Measurements from ENCODE around the gene HDAC7.

The HDAC7 gene

DNA sequence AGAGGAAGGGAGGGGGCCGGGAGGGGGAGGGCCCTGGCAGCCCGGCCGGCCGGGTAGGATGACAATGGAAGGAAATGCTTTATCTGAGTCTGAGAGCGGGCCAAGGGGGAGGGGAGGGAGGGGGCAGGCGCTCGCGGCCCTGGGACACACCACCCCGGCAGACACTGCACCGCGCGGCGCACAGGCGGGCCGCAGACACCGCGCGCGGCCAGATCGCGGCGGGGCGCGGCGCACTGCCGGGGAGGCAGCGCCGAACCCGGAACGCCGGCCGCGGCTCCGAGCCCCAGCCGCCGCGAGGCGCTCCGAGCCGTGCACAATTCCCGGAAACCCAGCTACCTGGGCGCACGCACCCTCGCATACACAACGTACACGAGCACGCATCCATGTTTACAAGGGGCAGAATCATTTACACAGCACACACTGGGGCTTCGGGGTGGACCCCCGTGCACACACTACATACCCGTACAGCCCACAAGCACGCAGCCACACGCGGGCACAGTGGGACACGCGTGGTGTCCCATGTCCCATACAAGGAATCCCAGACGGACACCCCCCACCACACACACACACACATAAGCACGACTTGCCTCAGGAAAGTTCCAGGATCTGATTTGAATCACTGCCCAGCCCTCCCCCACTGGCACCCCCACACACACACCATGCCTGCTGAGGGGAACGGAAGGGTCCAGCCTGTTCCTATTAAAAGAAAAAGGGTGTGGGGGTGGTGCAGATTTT lies at the start of gene HDAC7:
Gene HDAC7 (minus strand): TSS at position 8 of the 735 bp plus-strand sequence. CDS start 118 bp downstream, outside the sequence.
- DNase-seq, result peak; percentile 77 to 79

DNA sequence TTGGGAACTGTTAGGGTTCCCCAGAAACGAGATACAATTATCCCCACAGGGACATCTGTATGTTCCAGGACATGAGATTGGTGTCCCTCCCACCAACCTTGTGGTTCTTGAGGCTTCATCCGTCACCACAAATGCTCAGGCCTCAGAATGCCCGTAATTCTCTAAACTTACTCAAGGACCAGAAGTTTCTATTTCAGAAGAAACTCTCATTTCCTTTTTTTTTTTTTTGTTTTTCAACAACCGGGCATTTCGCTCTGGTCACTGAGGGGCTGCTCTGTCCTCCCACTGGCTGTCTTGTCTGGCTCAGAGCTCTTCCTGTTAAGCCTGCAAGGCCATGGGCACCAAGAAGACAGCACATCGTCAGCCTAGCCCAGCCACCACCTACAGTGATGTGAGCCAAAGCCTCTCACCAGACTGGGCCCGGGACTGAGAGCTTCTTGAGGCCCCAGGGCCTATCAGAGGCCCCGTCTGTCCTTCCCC lies 48.9 kb upstream of the HDAC7 start:
- peak in 1 of 2 donors; percentile 42 for DNase-seq

DNA sequence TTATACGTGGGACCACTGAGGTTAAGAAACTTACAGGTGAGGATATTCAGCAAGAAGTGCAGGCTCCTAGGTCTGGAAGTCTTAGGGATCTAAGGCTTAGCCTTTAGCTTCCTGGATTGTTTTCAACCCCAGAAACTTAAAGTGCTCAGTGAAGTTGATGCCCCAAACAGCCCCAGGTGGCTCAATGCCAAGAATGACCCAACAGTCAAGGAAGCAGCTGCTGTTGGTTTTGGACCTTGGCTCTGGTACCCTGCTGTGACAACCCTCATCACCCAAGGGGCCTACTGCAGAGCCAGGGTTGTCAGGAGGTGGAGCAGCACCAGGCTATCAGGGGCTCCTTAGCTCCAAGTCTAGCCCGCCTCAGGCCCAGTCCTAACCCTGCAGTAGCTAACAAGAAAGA lies 48.3 kb upstream of the HDAC7 start:
- no peak for DNase-seq

DNA sequence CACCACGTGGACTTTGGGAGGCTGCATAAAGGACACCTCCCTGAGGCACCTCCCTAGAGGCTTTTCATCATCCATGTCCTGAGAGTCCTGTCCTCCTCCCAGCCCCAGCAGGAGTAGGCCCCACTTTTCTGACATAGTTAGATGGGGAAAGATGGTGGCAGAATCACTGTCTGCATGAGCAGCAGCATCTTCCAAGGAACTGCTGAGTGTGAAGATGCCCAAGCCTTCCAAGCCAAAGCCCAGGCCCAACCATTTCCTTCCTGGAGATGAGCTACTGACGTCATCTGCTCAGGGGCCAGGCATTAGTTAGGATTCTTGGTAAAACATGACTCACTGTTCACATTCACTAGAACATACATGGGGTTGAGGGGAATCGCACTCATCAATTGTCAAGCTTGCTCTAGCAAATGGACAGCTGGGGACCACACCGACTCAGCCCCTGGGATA lies 47.8 kb upstream of the HDAC7 start:
- peak; percentile 19 to 62 for DNase-seq

DNA sequence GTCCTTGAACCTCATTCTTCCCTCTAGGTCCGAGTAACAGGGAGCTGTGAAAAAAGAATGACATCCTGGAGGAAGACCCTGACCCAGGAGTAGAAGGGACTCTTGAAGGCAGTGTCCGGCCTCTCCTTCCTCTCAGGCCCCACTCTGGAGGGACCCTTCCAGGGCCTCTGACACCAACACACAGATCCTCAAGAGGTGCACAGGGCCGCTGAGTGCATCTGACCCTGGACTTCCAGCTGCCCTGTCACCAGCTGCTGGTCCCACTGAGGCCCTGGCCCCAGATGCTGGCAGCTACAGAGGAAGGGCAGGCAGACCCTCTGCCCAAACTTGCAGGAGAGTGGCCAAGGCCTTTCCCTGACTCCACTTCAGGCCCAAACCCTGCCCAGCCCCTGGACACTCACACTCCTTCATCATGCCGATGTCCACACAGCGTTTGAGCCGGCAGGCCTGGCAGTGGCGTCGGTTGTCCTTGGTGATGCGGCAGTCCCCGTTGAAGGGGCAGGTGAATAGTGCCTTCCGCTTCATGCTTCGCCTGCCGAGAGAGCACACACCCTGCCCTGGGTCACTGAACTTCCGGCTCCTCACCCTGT lies 45.0 kb upstream of the HDAC7 start:
- no peak for DNase-seq

DNA sequence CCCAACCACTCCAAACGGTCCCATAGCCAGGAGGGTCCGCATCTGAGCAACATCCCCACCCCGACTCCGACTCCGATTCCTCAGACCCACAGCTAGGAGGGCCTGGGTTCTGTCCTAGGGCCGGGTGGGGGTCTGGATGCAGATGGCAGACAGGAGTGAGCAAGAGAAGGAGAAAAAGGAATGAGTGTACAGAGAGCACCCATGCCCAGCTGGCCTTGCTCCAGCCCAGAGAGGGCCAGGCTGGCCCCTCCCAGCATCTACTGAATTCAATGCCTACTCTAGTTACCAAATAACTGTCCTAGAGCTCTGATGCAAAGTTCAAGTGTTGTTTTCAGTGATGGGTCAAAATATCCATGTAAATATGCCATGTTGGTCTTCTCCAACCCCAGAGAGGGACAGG lies 44.3 kb upstream of the HDAC7 start:
- no peak for DNase-seq

DNA sequence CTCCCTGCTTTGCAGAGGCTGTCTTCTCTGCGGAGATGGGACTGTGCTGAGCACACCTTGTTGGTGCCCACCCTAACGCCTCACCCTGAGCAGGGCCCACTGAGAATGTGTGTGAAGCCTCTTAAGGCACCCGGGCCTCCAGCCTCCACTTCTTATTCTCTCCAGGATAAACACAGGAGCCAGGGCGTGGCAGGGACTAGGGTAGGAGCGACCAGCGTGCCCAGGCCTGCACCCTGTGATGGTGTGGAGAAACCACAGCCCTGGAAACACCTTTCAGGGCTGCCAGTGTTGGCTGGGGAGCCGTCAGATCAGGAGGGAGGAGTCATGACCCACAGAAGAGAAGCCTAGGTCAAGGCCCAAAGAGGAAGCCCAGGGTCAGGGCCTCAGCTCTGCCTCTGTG lies 43.8 kb upstream of the HDAC7 start:
- DNase-seq, result no peak

DNA sequence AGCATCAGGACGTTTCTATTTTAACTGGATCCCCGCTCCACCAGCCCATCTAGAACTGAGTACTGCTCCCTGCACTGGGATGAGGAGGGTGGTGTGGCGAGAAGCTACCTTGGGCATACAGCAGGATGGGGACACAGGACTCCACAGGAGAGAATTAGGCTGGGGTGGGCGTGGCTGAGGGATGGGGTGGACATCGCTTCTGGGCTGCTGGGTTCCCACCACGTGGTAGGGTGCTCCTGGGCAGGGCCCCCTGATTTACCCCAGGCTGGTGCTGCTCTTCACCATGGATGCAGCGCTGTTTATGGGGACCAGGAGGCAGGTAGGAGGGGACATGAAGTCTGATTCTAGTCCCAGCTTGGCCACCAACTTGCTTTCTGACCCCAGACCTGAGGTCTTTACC lies 43.2 kb upstream of the HDAC7 start:
- no peak for DNase-seq

DNA sequence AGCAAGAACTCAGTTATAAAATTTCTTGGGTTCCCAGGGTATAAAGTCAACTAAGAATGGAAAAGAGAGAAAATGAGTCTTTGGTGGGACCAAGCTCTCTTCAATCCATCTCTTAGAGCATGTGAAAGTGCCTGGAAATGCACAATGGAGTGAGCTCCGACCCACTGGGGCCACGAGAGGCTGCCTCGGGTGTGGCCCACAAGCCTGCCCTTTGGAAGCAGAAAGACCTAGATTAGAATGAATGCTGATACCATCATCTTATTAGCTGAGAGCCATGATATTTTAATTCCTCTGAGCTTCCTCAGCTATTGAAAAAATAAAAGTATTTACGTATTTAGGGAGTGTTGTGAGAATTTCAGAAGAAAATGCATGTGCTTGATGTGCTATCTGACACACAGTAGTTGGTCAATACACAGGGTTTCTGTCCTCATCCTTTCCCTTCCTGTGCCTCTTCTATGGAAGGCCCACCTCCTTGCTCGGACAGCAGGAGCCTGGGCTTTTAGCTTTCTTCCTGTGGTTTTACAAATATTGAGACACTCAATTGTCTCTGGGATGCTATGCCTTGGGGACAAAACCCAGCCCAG lies 42.6 kb upstream of the HDAC7 start:
- DNase-seq, result no peak

DNA sequence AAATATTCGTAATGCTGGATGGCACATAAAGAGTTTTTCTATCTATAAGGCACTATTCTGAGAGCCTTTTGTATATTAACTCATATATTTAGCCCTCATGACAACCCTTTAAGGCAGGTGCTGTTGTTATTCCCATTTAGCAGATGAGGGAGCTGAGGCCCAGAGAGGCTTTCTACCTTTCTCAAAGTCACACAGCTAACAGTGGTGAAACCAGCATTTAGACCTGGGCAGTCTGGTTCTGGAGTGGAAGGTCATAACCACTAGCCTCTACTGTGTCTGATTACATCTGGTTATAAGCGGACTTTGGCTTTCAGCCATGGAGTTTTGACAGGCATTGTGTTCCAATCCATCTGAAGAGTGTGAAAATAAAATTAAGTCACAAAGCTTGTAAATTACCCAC lies 41.2 kb upstream of the HDAC7 start:
- no peak for DNase-seq

DNA sequence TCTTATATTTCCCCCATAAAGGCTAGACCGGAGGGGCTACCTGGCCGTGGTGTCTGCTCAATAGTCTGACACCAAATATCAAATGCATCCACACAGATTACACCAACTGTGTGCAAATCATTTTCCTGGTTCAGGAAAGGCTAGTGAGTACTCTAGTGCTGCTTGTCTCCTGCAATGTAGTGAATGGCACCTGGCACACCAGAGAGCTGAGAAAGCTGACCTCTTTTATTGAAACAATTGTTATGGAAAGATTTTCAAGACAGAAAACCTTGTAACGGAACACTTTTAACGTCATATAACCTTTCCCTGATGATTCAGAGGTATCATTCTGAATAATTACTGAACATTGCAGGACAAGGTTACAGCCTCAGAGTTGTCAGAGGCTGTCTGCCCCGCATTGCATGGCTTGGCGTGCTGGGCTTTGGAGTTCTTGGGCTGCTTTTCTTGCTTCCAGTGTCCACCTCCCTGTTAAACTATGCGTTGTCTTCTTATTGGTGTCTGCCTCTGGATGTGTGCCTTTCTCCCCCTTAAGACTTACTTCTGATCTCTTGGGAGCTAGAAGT lies 40.7 kb upstream of the HDAC7 start:
- no peak for DNase-seq

DNA sequence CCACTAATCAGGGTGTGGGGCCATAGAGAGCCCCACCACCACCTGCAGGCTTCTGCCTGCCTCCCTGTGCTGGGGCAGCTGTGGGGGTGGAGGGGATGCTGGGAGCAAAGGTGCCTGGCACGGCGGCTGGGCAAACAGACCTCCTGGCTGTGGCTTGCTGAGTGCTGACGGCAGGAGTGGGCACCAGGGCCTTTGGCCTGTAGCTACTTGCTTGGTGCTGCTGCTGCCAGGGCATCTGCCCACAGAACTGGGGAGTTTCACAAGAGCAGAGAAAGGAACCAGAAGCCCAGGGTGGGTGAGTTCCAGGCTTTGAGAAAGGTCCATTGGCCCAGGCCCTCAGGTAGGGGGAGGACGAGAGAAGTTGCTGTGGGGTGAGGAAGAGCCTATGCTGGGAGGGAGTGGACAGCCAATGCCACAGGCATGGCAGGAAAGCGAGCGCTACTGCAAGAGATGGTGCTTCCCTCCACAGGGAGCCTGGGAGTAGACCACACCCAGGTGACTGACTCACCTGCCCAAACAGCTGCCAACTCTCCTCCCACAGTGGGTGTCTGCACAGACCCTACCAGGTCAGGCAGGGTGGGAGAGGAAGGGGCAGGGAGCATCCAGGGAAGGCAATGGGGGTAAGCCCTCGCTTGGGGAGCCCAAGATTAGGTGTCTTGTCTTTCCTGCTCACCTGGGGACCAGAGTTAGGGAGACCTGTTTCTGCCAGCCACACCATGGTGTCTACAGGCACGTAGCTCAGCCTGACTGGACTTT lies 39.0 kb upstream of the HDAC7 start:
- no peak for DNase-seq

DNA sequence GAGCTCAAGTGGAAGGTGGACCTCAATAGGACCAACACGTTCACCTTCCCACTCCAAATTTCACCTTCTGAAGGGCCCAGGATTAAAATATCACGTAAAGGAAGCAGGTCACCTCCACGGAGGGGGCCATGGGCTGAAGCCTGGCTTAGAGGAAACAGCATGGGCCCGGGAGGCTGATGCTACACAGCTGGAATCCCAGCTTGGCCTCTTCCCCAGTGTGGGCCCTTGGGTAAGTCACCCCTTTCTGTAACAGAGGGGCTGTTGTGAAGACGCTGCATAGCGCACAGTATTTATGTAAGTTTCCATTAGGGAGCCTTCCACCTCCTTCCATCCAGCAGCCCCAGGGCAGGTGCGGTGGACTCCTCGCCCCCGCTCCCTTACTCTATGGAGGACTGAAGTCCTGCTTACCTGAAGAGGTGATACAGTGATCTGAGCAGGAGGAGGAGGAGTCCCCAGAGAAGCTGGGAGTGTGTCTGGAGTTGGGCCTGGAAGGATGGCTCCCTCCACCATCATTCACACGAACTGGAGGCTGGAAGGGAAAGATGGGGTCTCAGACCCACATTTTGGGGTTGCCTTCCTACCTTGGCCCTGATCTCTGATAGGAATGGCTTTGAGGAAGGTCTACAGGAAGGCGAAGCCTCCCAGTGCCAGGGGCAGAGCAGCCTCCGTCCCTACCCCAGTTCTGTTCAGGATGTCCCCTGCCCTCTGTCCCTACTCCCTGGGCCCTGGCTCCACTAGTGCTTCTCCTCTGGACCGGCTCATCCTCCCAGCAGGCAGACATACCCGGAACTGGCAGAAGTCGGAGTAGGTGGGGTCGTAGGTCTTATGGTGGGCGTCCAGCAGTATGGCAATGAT lies 37.2 kb upstream of the HDAC7 start:
- DNase-seq, result no peak

DNA sequence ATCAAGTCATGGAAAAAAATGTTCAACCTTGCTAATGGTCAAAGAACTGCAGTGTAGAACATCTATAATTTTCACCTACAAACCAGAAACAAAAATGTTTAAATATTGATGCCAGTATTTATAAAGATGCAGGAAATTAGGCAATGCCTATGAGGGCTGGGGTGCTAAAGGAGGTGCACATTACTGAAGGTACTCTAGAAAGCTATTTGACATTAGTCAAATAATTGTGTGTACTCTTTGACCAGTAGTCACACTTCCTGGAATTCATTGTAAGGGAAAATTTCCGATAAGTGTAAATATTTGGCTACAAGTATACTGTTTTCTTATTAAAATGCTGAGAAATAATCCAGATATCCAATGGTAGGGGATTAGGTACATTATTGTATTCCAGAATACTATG lies 36.4 kb upstream of the HDAC7 start:
- DNase-seq, result no peak

DNA sequence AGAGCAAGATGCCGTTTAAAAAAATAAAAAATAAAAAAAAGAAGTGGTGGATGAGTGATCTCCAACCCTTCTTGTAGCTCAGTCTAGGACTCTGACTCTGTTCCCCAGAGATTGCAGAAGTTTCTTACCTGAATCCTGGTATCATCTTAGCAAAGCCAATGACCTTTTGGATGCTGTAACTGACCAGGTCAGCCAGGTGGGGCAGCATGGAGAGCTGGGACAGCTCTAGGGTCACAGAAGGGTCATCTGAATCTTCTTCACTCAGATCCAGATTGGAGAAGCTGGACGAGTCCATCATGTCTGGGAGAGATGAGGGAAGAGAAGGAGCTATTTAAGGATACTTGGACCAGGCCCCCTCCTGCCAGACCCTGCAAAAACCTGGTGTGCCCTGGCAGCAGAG lies 35.8 kb upstream of the HDAC7 start:
- DNase-seq, result no peak

DNA sequence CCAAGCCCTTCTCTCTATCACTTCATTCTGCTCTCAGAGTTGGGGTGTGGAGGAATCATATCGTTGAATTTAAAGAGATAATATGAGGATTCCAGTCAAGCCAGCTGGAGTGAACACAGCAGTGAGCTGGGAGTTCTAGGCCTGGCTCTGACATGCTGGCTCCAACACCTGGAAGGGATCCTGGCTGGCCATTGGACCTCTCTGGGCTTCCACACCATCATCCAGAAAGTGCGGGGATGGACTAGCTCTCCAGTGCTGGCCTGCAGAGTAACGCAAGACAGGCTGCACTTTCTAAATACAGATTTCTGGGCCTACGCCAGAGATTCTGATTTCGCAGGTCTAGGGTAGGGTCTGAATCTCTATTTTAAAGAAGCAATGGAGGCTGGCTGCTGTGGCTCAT lies 34.8 kb upstream of the HDAC7 start:
- no peak for DNase-seq

DNA sequence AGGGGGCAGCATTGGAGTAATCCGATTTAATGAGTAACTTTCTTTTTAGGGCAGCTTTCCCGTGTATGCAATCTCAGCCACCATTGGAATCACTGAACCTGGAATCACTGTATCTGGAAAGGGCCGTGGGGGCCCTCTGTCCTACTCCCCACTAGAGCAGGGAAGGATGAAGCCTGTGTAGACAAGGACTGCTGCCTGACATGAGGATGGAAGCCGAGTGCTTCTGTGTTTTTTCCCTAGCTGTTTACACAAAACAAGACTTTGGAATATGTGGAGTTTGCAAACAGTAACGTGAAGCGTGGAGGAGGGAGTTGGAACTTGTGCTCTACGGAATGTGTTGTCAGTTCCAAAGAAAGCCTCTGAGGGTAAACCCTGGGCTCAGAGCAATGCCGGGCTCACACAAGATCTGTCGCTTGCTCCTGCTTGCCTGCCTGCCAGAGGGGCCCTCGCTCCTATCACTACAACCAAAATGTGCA lies 32.4 kb upstream of the HDAC7 start:
- no peak for DNase-seq

DNA sequence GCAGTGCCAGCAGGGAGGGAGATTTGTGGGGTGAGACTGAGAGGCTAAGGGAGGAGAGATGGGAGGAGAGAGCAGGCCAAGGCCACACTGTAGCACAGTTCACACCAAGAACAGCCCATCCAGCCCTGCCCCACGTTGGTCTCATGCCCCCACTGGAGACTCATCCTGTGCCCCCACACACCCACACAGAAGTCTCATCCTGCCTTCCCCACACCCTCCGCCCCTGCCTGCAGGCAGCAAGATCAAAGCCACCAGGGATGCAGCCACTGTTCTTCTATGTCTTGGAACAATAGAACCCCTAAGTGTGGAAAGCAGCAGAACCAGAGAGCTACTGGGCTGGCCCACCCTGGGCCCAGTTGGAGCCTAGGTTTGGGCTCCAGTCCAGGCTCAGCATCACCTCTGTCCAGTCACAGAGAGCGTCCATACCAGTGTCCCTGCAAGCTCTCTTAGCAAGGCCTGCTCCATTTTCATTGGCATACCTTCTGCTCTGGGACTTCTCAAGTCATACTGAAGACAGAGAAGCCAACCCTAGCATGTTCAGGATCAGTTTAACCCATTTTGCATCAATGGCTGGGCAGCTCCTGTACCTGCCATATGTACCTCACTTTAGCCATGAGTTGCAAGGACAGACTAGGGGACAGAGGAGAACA lies 31.7 kb upstream of the HDAC7 start:
- DNase-seq, result no peak

DNA sequence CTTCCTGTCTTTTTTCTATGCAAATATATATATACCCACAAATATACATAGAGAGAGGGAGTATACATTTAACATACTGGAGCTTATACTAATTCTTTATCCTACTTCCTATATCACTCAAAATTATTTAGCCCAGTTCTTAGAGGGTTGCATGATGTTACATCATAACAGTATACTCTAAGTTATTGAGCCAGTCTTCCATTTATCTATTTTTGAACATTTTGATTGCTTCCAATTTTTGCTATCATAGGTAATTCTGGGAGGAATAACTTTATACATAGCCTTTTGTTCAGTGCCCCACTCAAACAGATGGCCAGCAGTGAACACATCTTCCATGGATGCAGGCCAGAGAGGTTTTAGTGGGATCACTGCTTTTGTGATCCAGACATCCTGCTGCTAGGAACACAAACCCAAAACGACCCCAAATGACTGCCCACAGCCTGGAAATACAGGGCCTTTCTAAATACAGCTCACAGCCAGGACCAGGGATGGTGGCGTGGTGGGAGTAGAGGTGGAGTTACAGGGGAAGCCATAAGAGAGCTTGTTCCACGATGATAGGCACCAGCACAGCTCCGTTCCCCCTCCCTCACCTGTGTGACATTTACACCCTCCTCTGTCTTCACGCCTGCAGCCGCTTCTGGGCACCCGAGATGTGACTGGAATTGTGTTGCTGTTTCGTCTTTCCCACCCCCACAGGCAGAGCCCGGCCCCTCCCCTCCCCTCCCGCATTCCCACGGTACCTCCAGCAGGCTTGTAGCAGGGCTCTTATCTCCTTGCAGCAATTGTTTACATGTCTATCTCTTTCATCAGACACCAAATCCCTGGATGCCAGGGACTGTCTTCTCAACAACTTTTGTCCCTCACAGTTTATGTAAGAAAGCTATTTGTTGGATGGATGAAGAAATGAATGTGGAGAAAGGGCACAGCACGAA lies 30.7 kb upstream of the HDAC7 start:
- no peak for DNase-seq

DNA sequence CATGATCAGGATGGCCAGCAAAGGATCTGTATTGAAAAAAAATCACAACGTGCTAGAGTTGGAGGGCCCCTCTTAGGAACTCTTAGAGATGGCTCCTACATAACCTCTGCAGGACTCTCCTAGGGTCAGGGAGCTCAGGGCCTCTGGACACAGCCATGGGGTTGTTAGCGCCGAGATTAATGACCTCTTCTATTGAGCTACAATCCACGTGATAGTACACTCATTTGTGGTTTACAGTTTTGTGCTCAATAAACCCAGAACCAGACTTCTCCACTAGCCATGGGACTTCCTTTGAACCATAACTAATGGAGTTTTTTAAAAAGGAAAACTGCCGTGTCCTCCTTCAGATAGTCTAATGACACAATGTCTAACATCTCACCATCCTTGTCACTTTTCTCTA lies 29.6 kb upstream of the HDAC7 start:
- DNase-seq, result no peak

Measured in CD4-positive, alpha-beta T cell treated with Interleukin-4 for 1 hour (primary cell).